SK-N-MC (cell line): ENCODE data around the gene PDZD2.

Experiments
- EZH2 ChIP-seq: fragments of 200-600 bp; sonication (generic); IDR thresholded peaks from one replicate; pipeline ENCODE4 v1.6.1; 2017; ENCODE audit warnings: antibody characterized with exemption
- POLR2AphosphoS5 ChIP-seq: IDR thresholded peaks from 2 replicates; pipeline ENCODE4 v1.6.1; 2012; ENCODE audit warnings: mild to moderate bottlenecking, low read depth, low read length, borderline replicate concordance

DNA sequence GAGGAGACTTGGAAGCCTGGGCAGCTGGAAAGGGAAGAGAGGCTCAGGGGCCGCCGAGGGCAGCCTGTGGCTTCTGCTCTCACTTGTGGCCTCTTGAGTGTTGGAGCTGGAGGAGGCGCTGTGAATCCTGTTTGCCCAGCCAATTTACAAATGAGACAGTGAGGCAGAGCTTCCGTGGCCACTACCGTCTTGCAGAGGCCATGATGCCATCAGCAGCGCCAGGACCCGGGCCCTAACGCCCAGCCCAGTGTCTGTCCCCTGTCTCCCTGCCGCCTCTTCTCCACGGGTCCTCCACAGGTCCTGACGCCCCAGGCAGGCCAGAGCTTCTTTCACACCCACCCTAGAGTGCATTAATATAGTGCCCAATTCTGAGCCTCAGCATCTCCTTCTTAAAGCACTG, 362.4 kb downstream of the PDZD2 start:
- TF ChIP-seq POLR2AphosphoS5 (no peak), EZH2 (no peak)
